ENCODE results near the gene TBX6. TPM values are rescaled to one million over a fixed set of nuclear protein-coding genes. Genes with fewer than 3 reads are reported as not detected.

TBX6 gene
- total RNA-seq, 1 experiment from 2014 or later = 1.6 TPM

DNA sequence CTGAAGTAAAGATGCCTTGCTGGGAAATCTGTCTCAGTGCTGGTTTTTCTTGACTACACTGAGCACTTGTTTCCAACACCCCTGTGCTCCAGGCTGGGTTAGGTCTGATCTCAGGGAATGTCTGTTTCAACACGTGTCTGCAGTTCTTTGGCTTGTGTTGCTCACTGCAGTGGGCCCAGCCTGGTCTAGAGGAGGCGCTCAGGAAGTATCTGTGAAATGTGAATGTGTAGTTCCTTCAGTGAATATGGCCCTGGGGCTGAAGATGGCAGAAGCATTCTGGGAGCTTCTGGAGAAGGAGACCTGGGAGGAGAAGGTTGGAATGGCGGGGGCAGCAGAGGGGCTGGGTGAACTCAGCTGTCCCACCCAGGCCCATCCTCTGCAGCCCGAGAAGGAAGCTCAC is 12.4 kb upstream of the TBX6 start:
- no peak overlapping the region for H3K4ac ChIP-seq (ENCODE audit: low read depth, low read length)
- no peak overlapping the region for H2BK120ac ChIP-seq (ENCODE audit: low read depth, low read length, poor library complexity, severe bottlenecking)
- H3K23ac ChIP-seq (ENCODE audit: insufficient read length, low read depth, low read length) = no peak overlapping the region
- peaks cover 6 to 25% (median 21%) of the 10 kb centered on the region in 3 experiments; a peak in 6 of 7 replicates for H3K36me3 Mint-ChIP-seq (ENCODE audit: insufficient read depth in 1 of 3, low read depth in 3 of 3)
- H3K4me1 ChIP-seq (ENCODE audit: insufficient read depth, low read length) = no peaks in the 10 kb centered on the region
- no peak overlapping the region for H3K14ac ChIP-seq (ENCODE audit: insufficient read depth, low read length)
- no peak overlapping the region for H2AFZ ChIP-seq (ENCODE audit: low read length)
- no peak overlapping the region for H3K9ac ChIP-seq (ENCODE audit: extremely low read depth, insufficient read length, low read length)
- H3K18ac ChIP-seq (ENCODE audit: insufficient read length, low read depth, low read length) = no peak overlapping the region
- H3K9me3 Mint-ChIP-seq = no peaks in the 10 kb centered on the region
- no peak overlapping the region for H4K5ac ChIP-seq (ENCODE audit: insufficient read length, low read depth, low read length)
- no peaks in the 10 kb centered on the region for H3K27me3 ChIP-seq (ENCODE audit: insufficient read depth, low read length)
- no peak overlapping the region for H2BK5ac ChIP-seq (ENCODE audit: insufficient read length, low read length)
- no CpG with 5 or more reads among the region's 4 CpGs for WGBS (ENCODE audit: extremely low coverage, insufficient read length, low lambda C conversion rate)
- no peaks in the 10 kb centered on the region for H4K20me1 ChIP-seq (ENCODE audit: control insufficient read depth, insufficient read depth, insufficient read length)
- H3K79me2 ChIP-seq (ENCODE audit: insufficient read depth, low read length) = no peaks in the 10 kb centered on the region; the same call in 1 of the 2 replicates
- H3K27me3 Mint-ChIP-seq (ENCODE audit: low read depth) = no peaks in the 10 kb centered on the region
- H3K4me2 ChIP-seq (ENCODE audit: insufficient read depth, insufficient read length, low read length) = no peak overlapping the region
- H3K27ac ChIP-seq (ENCODE audit: insufficient read length, low read depth, low read length) = no peak overlapping the region
- no peak overlapping the region for H3T11ph ChIP-seq (ENCODE audit: low read length)
- H2BK12ac ChIP-seq (ENCODE audit: insufficient read length, low read depth, low read length) = no peak overlapping the region
- DNase-seq = no peak
- H3K4me3 Mint-ChIP-seq = no peak overlapping the region
- H3K79me1 ChIP-seq (ENCODE audit: insufficient read depth, low read depth, low read length, poor library complexity, severe bottlenecking) = no peaks in the 10 kb centered on the region
- TF ChIP-seq, protein P1, sequence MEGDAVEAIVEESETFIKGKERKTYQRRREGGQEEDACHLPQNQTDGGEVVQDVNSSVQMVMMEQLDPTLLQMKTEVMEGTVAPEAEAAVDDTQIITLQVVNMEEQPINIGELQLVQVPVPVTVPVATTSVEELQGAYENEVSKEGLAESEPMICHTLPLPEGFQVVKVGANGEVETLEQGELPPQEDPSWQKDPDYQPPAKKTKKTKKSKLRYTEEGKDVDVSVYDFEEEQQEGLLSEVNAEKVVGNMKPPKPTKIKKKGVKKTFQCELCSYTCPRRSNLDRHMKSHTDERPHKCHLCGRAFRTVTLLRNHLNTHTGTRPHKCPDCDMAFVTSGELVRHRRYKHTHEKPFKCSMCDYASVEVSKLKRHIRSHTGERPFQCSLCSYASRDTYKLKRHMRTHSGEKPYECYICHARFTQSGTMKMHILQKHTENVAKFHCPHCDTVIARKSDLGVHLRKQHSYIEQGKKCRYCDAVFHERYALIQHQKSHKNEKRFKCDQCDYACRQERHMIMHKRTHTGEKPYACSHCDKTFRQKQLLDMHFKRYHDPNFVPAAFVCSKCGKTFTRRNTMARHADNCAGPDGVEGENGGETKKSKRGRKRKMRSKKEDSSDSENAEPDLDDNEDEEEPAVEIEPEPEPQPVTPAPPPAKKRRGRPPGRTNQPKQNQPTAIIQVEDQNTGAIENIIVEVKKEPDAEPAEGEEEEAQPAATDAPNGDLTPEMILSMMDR (conservative IDR thresholded peaks at IDR 0.05) = no peak
- H3K27ac Mint-ChIP-seq = peak overlapping the region in 2 of 3 experiments; percentile 13 to 49; a peak in 3 of 7 replicates
- no peaks in the 10 kb centered on the region for H3K23me2 ChIP-seq (ENCODE audit: insufficient read length, low read depth, low read length, poor library complexity, severe bottlenecking)
- no peak overlapping the region for H2BK15ac ChIP-seq (ENCODE audit: low read depth, low read length)
- no peaks in the 10 kb centered on the region for H3K4me1 Mint-ChIP-seq
- H3K9me3 ChIP-seq (ENCODE audit: control insufficient read depth, low read depth, low read length) = no peaks in the 10 kb centered on the region
- H2AK5ac ChIP-seq (ENCODE audit: insufficient read length, low read length) = no peak overlapping the region
- no peak overlapping the region for H2BK20ac ChIP-seq (ENCODE audit: low read depth, low read length, poor library complexity, severe bottlenecking)
- H3K56ac ChIP-seq (ENCODE audit: insufficient read length, low read depth, low read length) = no peak overlapping the region
- H4K91ac ChIP-seq (ENCODE audit: insufficient read length, low read depth, low read length) = no peak overlapping the region
- no peak overlapping the region for H4K8ac ChIP-seq (replicated peaks; ENCODE audit: insufficient read length, low read depth, low read length)

Measured in H9 (cell line).